Nephron progenitor cell (in vitro differentiated cells): Measurements from ENCODE around the gene DEFB116.

Source experiments
- DNase-seq: peaks from one replicate; pipeline ENCODE4 v3.0.0; 2021
- H3K27ac Mint-ChIP-seq: 2 replicates; pipeline ENCODE4 v1.8.0; 2021; ENCODE audit warnings: mild to moderate bottlenecking, moderate library complexity, mixed read lengths
- H3K27me3 Mint-ChIP-seq: 2 replicates; pipeline ENCODE4 v1.8.0; 2021; ENCODE audit warnings: mild to moderate bottlenecking, low read depth, mixed read lengths; ENCODE audit not compliant: poor library complexity
- H3K36me3 Mint-ChIP-seq: 2 replicates; pipeline ENCODE4 v1.8.0; 2021; ENCODE audit warnings: low read depth, mixed read lengths
- H3K4me1 Mint-ChIP-seq: 2 replicates; pipeline ENCODE4 v1.8.0; 2021; ENCODE audit warnings: mixed read lengths
- H3K4me3 Mint-ChIP-seq: 2 replicates; pipeline ENCODE4 v1.8.0; 2021; ENCODE audit warnings: mild to moderate bottlenecking, moderate library complexity, mixed read lengths
- H3K9me3 Mint-ChIP-seq: 2 replicates; pipeline ENCODE4 v1.8.0; 2021; ENCODE audit warnings: mild to moderate bottlenecking, moderate library complexity, mixed read lengths
- TF ChIP-seq, protein P1 (sequence below): fragments of 200-600 bp; sonication (generic); IDR thresholded peaks from 2 replicates; pipeline ENCODE4 v1.5.0; 2021; ENCODE audit warnings: antibody characterized with exemption

The DEFB116 gene

DNA sequence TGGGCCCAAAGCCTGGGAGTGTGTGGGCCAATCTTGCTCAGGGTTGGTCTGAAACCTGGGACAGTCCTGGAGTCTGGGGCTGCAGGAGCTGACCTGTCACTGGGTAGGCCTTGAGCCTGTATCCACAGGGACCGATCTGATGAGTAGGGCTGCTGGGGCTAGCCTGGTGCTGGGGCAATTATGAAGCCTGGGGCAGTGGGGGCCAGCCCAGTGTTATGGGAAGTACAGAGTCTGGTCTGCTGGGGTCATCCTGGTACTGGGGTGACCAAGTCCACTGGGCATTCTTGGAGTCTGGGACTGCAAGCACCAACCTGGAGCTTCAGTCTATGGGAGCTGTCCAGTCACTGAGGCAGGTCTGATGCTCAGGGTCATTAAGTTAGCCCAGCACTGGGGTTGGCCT, 30.2 kb downstream of the DEFB116 start:
- Mint-ChIP-seq H3K27ac (no peak overlapping the region), H3K27me3 (peaks cover 4% of the 10 kb centered on the region), H3K36me3 (no peaks in the 10 kb centered on the region), H3K4me1 (no peaks in the 10 kb centered on the region), H3K9me3 (peaks cover 81% of the 10 kb centered on the region), H3K4me3 (no peak overlapping the region)
- TF ChIP-seq, protein P1, sequence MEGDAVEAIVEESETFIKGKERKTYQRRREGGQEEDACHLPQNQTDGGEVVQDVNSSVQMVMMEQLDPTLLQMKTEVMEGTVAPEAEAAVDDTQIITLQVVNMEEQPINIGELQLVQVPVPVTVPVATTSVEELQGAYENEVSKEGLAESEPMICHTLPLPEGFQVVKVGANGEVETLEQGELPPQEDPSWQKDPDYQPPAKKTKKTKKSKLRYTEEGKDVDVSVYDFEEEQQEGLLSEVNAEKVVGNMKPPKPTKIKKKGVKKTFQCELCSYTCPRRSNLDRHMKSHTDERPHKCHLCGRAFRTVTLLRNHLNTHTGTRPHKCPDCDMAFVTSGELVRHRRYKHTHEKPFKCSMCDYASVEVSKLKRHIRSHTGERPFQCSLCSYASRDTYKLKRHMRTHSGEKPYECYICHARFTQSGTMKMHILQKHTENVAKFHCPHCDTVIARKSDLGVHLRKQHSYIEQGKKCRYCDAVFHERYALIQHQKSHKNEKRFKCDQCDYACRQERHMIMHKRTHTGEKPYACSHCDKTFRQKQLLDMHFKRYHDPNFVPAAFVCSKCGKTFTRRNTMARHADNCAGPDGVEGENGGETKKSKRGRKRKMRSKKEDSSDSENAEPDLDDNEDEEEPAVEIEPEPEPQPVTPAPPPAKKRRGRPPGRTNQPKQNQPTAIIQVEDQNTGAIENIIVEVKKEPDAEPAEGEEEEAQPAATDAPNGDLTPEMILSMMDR: no peak
- DNase-seq: no peak

GRCh38 chr20:31274441-31274840, 33.9 kb downstream of the DEFB116 start:
- H3K36me3 Mint-ChIP-seq: no peaks in the 10 kb centered on the region
- H3K27ac Mint-ChIP-seq: no peak overlapping the region
- H3K9me3 Mint-ChIP-seq: peaks cover 82% of the 10 kb centered on the region
- H3K4me3 Mint-ChIP-seq: no peak overlapping the region
- no peaks in the 10 kb centered on the region for H3K4me1 Mint-ChIP-seq
- no peak for DNase-seq
- peaks cover 4% of the 10 kb centered on the region for H3K27me3 Mint-ChIP-seq
- TF ChIP-seq, protein P1: no peak

DNA sequence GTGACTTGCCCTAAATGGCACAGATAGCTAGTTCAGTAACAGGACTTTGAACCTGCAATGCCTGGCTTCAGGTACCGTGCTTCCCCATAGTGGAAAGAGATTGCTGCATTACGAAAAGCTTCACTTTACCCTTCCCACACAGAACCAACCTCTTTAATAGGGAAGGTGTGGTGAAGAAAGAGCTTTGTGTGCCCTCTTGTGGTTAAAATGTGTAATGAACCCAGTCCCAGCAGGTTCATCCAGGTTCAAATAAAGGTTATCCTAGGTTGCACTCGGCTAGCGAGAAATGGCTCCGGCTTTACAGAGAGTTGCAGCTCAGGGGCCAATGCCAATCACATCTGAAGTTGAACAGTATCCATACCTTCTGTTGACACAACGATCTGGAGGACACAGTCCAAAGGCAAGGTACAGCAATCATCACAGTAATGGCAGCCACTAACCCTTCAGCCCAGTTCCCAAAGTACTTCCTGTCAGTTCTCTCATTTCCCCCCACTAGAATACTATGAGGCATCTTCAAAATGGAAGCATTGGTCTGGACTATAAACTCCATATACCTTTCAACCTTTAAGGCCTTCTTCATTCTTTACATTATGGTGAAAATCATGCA, 48.0 kb downstream of the DEFB116 start:
- Mint-ChIP-seq H3K4me3 (no peak overlapping the region), H3K4me1 (no peaks in the 10 kb centered on the region), H3K27ac (no peak overlapping the region), H3K36me3 (no peaks in the 10 kb centered on the region), H3K27me3 (no peaks in the 10 kb centered on the region), H3K9me3 (peaks cover 92% of the 10 kb centered on the region)
- no peak for DNase-seq
- TF ChIP-seq, protein P1: no peak

- no peaks in the 10 kb centered on the region for H3K4me1 Mint-ChIP-seq
- H3K9me3 Mint-ChIP-seq: peaks cover 89% of the 10 kb centered on the region
- no peak within 1 kb of the TSS for H3K27ac Mint-ChIP-seq
- no peaks in the 10 kb centered on the region for H3K27me3 Mint-ChIP-seq
- no peaks in the 10 kb centered on the region for H3K36me3 Mint-ChIP-seq
- TF ChIP-seq, protein P1: no peak
- no peak for DNase-seq
- no peak within 1 kb of the TSS for H3K4me3 Mint-ChIP-seq
Measured at GRCh38 chr20:31257364-31257763, 51.0 kb downstream of the DEFB116 start, which contains the start of gene DEFB115. DEFB115 (plus strand) TSS chr20:31257664; CDS start chr20:31257664, 0 bp downstream.

DNA sequence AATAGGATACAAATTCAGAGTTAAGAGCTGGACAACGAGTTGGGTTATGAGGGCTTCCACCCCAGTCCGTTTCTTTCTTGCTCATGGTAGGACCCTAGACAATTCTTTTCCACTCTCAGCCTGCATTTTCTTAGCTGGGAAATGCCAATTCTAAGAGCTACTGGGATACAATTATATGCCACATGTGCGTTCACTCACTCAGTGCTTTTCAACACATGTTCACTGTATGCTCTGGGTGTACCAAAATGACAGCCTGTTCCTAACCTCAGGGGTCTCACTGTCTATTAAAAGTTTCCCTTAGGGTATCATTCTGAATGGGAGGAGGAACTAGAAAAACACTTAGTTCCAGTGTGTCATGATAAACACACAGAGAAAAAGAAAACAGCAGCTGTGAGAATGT, 51.4 kb downstream of the DEFB116 start:
- DNase-seq: no peak
- H3K9me3 Mint-ChIP-seq: peaks cover 91% of the 10 kb centered on the region
- H3K27me3 Mint-ChIP-seq: no peaks in the 10 kb centered on the region
- H3K4me1 Mint-ChIP-seq: no peaks in the 10 kb centered on the region
- TF ChIP-seq, protein P1: no peak
- no peak overlapping the region for H3K4me3 Mint-ChIP-seq
- no peak overlapping the region for H3K27ac Mint-ChIP-seq
- H3K36me3 Mint-ChIP-seq: no peaks in the 10 kb centered on the region
